A549 (cell line): ENCODE data around the gene LCNL1. TPM values are rescaled to one million over a fixed set of nuclear protein-coding genes. Genes with fewer than 3 reads are reported as not detected.

Source experiments
- ATAC-seq, 2 experiments: fragments of 200-7000 bp in 1 of 2; fragments of >200 bp in 1 of 2; cut with Nextera tagmentation in 1 of 2; cut with Tn5 transposase in 1 of 2; 3 replicates each; pipeline versions ENCODE4 v1.8.0 to v1.9.1; 2018 to 2020; ENCODE audit warnings: mild to moderate bottlenecking in 1 of 2, moderate library complexity in 1 of 2
- CTCF ChIA-PET: fragments of 300-600 bp; sonication (Branson Sonifier 250); formaldehyde crosslinking; extraction: SDS; loops from one replicate; lab custom pipeline; 2021; ENCODE audit warnings: antibody characterized with exemption, inconsistent platforms; lab: Yijun Ruan, JAX
- POLR2A ChIA-PET: fragments of 350-600 bp; formaldehyde crosslinking; extraction: SDS; loops from one replicate; lab custom pipeline; 2021; ENCODE audit warnings: antibody characterized with exemption, inconsistent platforms; lab: Yijun Ruan, JAX
- DNase-seq, 2 experiments: peaks; one replicate each; pipeline versions ENCODE4 v3.0.0 to v3.0.0-alpha.2; 2011 to 2016; ENCODE audit warnings: low read depth in 1 of 2, low spot score in 1 of 2
- FAIRE-seq: peaks from 2 replicates; lab custom pipeline; 2011; peaks lifted over from hg19 to GRCh38; lab: Jason Lieb, UNC
- H3K27ac ChIP-seq, 2 experiments: fragments of >200 bp; sonication (Bioruptor Twin); formaldehyde crosslinking; 3 replicates each; pipeline ENCODE4 v1.5.1; 2016 to 2017
- H3K4me1 ChIP-seq: fragments of >200 bp; sonication (Bioruptor Twin); formaldehyde crosslinking; 3 replicates; pipeline ENCODE4 v1.6.1; 2016
- H3K4me2 ChIP-seq: fragments of >200 bp; sonication (Bioruptor Twin); formaldehyde crosslinking; 3 replicates; pipeline ENCODE4 v1.6.1; 2016
- H3K4me3 ChIP-seq: fragments of >200 bp; sonication (Bioruptor Twin); formaldehyde crosslinking; 3 replicates; pipeline ENCODE4 v1.5.1; 2016
- H3K9me3 ChIP-seq: fragments of >200 bp; sonication (Bioruptor Twin); formaldehyde crosslinking; 3 replicates; pipeline ENCODE4 v1.6.1; 2016
- CHD2 ChIP-seq: fragments of 150-350 bp; IDR thresholded peaks from 2 replicates; pipeline ENCODE4 v1.6.1; 2014; ENCODE audit warnings: low read length; ENCODE audit not compliant: partially characterized antibody
- EHMT2 ChIP-seq: fragments of 200-600 bp; sonication (generic); IDR thresholded peaks from 2 replicates; pipeline ENCODE4 v1.6.1; 2016; ENCODE audit warnings: antibody characterized with exemption, low read depth, mild to moderate bottlenecking, moderate library complexity
- FOSL2 ChIP-seq, 2 experiments: fragments of 450-650 bp in 1 of 2; fragments of >200 bp in 1 of 2; sonication (Bioruptor Twin) in 1 of 2; formaldehyde crosslinking; IDR thresholded peaks; 2 replicates each; pipeline versions ENCODE4 v1.5.0 to v1.6.1; 2016 to 2020; ENCODE audit warnings: mild to moderate bottlenecking in 1 of 2, moderate library complexity in 1 of 2
- FOXS1 ChIP-seq: fragments of 250-450 bp; sonication (Bioruptor Pico); IDR thresholded peaks from 2 replicates; pipeline ENCODE4 v1.5.0; 2020; ENCODE audit warnings: mild to moderate bottlenecking, moderate library complexity
- HDAC2 ChIP-seq: fragments of 200-600 bp; sonication (generic); IDR thresholded peaks from 2 replicates; pipeline ENCODE4 v1.6.1; 2016
- HEYL ChIP-seq: fragments of 250-450 bp; sonication (Bioruptor Pico); IDR thresholded peaks from 2 replicates; pipeline ENCODE4 v1.8.0; 2021; ENCODE audit warnings: mild to moderate bottlenecking, moderate library complexity
- JUNB ChIP-seq: fragments of >200 bp; sonication (Bioruptor Twin); formaldehyde crosslinking; IDR thresholded peaks from 2 replicates; pipeline ENCODE4 v1.6.1; 2016
- MAZ ChIP-seq: fragments of 150-350 bp; IDR thresholded peaks from 2 replicates; pipeline ENCODE4 v1.6.1; 2014; ENCODE audit warnings: antibody characterized with exemption, low read depth, low read length, borderline replicate concordance
- NFE2L2 ChIP-seq: fragments of 150-350 bp; conservative IDR thresholded peaks from 2 replicates; pipeline ENCODE4 v1.6.1; 2014; ENCODE audit warnings: low read length
- NPAS2 ChIP-seq: fragments of 250-450 bp; sonication (Bioruptor Pico); IDR thresholded peaks from 2 replicates; pipeline ENCODE4 v1.8.0; 2022; ENCODE audit warnings: mild to moderate bottlenecking, moderate library complexity, borderline replicate concordance
- RARB ChIP-seq: fragments of 250-450 bp; sonication (Bioruptor Pico); IDR thresholded peaks from 2 replicates; pipeline ENCODE4 v1.8.0; 2021; ENCODE audit warnings: mild to moderate bottlenecking, moderate library complexity
- RCOR1 ChIP-seq: fragments of 150-350 bp; IDR thresholded peaks from 2 replicates; pipeline ENCODE4 v1.6.1; 2014; ENCODE audit warnings: antibody characterized with exemption, low read length, low read depth
- RNF2 ChIP-seq: fragments of 200-600 bp; sonication (generic); IDR thresholded peaks from 2 replicates; pipeline ENCODE4 v1.6.1; 2016; ENCODE audit warnings: low read depth, mild to moderate bottlenecking, antibody characterized with exemption, moderate library complexity, borderline replicate concordance
- SMC3 ChIP-seq: fragments of >200 bp; sonication (Bioruptor Twin); formaldehyde crosslinking; IDR thresholded peaks from 3 replicates; pipeline ENCODE4 v1.6.1; 2018; ENCODE audit warnings: inconsistent platforms
- SREBF2 ChIP-seq: fragments of 450-650 bp; IDR thresholded peaks from 2 replicates; pipeline ENCODE4 v1.6.1; 2014; ENCODE audit warnings: mild to moderate bottlenecking, moderate library complexity
- ZC3H11A ChIP-seq: fragments of 450-650 bp; IDR thresholded peaks from 2 replicates; pipeline ENCODE4 v1.6.1; 2014; ENCODE audit warnings: antibody characterized with exemption, mild to moderate bottlenecking
- WGBS: methylation state at CpG from one replicate; pipeline ENCODE4 v1.1.6; 2017; ENCODE audit errors: missing lambda C conversion rate; 5-methylcytosine and 5-hydroxymethylcytosine counted together
- polyA plus RNA-seq, 4 experiments: library from polyadenylated mRNA; depleted of rRNA in 3 of 4; stranded (reverse); fragments of >200 nt; fragmentation: RNase III in 1 of 4; extraction: RNeasy Plus Mini Kit Qiagen cat#74134 plus additional on column Dnase treatment in 1 of 4; gene quantifications; 2 replicates in 3 of 4; 3 replicates in 1 of 4; pipeline ENCODE4 v1.2.3, GENCODE V29; 2011 to 2017
- TF ChIP-seq, protein P1 (sequence below): fragments of 250-450 bp; sonication (Bioruptor Pico); IDR thresholded peaks from 2 replicates; pipeline ENCODE4 v1.5.0; 2020; ENCODE audit warnings: low read depth, mild to moderate bottlenecking, moderate library complexity
- TF ChIP-seq, protein P2 (sequence below): fragments of >200 bp; sonication (Bioruptor Twin); formaldehyde crosslinking; IDR thresholded peaks from 2 replicates; pipeline ENCODE4 v1.6.1; 2016
- TF ChIP-seq, protein P3 (sequence below): fragments of 250-450 bp; sonication (Bioruptor Pico); IDR thresholded peaks from 2 replicates; pipeline ENCODE4 v1.5.0; 2021; ENCODE audit warnings: mild to moderate bottlenecking, moderate library complexity, borderline replicate concordance
- TF ChIP-seq, protein P4 (sequence below): fragments of 150-350 bp; IDR thresholded peaks from 2 replicates; pipeline ENCODE4 v1.6.1; 2014; ENCODE audit warnings: low read depth, mild to moderate bottlenecking, low read length
- TF ChIP-seq, protein P5 (sequence below): IDR thresholded peaks from 2 replicates; pipeline ENCODE4 v1.6.1; 2012; ENCODE audit warnings: low read depth, borderline replicate concordance

LCNL1 gene
- polyA plus RNA-seq, 2 of the 4 experiments (the other 2 are of a cell fraction) = 0.08 to 0.19 TPM

DNA sequence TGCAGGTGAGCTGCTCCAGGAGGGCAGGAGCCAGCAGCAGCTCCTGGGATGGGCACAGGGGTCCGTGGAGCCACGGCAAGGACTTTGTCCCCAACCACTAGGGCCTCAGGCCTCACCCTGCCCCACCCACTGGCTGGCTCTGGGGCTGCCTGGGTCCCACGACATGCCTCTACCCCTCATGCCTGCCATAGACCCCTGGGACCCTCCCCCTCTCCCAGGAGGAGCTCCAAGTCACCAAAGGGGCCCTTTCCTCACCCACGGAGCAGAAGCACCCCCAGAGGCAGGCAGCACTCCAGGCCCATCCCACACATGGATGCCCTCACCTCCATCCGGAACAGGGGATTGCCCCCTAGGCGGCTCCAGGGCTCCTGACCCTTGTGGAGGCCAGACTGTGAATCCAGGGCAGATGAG is 38.8 kb downstream of the LCNL1 start:
- H3K4me2 ChIP-seq = no peak overlapping the region
- 79% methylated on average over 3 of the region's 6 CpGs for WGBS
- TF ChIP-seq, protein P1, sequence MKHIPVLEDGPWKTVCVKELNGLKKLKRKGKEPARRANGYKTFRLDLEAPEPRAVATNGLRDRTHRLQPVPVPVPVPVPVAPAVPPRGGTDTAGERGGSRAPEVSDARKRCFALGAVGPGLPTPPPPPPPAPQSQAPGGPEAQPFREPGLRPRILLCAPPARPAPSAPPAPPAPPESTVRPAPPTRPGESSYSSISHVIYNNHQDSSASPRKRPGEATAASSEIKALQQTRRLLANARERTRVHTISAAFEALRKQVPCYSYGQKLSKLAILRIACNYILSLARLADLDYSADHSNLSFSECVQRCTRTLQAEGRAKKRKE (CRISPR knock-in tag) = no peak
- no peak for TF ChIP-seq EHMT2
- TF ChIP-seq, protein P2, sequence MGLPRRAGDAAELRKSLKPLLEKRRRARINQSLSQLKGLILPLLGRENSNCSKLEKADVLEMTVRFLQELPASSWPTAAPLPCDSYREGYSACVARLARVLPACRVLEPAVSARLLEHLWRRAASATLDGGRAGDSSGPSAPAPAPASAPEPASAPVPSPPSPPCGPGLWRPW = no peak
- TF ChIP-seq HEYL (CRISPR knock-in tag) = no peak
- no peak for TF ChIP-seq RCOR1
- TF ChIP-seq HDAC2 = no peak
- TF ChIP-seq, protein P3, sequence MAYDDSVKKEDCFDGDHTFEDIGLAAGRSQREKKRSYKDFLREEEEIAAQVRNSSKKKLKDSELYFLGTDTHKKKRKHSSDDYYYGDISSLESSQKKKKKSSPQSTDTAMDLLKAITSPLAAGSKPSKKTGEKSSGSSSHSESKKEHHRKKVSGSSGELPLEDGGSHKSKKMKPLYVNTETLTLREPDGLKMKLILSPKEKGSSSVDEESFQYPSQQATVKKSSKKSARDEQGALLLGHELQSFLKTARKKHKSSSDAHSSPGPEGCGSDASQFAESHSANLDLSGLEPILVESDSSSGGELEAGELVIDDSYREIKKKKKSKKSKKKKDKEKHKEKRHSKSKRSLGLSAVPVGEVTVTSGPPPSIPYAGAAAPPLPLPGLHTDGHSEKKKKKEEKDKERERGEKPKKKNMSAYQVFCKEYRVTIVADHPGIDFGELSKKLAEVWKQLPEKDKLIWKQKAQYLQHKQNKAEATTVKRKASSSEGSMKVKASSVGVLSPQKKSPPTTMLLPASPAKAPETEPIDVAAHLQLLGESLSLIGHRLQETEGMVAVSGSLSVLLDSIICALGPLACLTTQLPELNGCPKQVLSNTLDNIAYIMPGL (CRISPR knock-in tag) = no peak
- no peak for TF ChIP-seq FOXS1 (CRISPR knock-in tag)
- no peak for TF ChIP-seq RNF2
- no peak for TF ChIP-seq SREBF2
- TF ChIP-seq, protein P4, sequence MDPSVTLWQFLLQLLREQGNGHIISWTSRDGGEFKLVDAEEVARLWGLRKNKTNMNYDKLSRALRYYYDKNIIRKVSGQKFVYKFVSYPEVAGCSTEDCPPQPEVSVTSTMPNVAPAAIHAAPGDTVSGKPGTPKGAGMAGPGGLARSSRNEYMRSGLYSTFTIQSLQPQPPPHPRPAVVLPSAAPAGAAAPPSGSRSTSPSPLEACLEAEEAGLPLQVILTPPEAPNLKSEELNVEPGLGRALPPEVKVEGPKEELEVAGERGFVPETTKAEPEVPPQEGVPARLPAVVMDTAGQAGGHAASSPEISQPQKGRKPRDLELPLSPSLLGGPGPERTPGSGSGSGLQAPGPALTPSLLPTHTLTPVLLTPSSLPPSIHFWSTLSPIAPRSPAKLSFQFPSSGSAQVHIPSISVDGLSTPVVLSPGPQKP = no peak
- DNase-seq = no peak
- no peak overlapping the region for H3K27ac ChIP-seq
- ATAC-seq = peak; percentile 6 to 32; a peak in 4 of 6 replicates
- ChIA-PET POLR2A (interaction anchor here (1.0 kb wide), 1 partner anchor 29 kb away, joined by 3 read pairs; the partner anchor contains the start of gene PAXX), CTCF (interaction anchor here (0.8 to 20.4 kb wide), 10 partner anchors 9 to 250 kb away, joined by 3 to 282 read pairs (median 10); partner anchors contain the start of genes ABCA2, C8G, CLIC3 and FBXW5)
- H3K4me1 ChIP-seq = peaks cover 11% of the 10 kb centered on the region; the same call in 2 of the 3 replicates
- no peak overlapping the region for H3K4me3 ChIP-seq
- FAIRE-seq = no peak
- no peaks in the 10 kb centered on the region for H3K9me3 ChIP-seq

DNA sequence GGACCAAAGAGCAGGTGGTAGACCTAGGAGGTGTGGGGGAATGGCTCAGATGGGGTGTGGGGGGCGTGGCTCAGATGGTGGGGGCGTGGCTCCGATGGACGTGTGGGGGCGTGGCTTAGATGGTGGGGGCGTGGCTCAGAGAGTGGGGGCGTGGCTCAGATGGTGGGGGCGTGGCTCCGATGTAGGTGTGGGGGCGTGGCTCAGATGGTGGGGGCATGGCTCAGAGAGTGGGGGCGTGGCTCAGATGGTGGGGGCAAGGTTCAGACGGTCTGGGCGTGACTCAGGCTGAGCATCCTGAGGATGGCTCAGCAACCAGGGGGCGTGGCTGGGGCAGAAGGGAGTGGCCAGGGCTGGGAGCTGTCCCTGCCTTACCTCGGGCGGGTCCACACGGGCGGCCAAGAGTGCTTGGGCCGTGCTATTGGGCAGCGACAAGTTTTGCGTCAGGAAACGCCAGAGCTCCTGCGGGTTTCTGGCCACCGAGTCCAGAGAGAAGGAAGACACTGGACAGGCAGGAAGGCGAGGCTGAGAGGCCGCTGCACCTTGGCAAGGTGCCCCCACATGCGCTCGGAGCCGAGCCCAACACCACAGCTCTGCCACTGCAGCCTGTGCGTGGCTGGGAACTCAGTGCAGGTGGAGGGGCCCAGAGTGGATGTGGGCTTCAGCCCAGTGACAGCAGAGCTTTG is 39.3 kb downstream of the LCNL1 start:
- CTCF ChIA-PET = interaction anchor here (1.1 to 20.4 kb wide), 11 partner anchors 8 to 251 kb away, joined by 3 to 282 read pairs (median 10); partner anchors contain the start of genes ABCA2, C8G, CLIC3 and FBXW5
- peak; percentile 54 to 94 for DNase-seq
- peak; percentile 53 to 89 for ATAC-seq
- POLR2A ChIA-PET = interaction anchor here (0.6 kb wide), 1 partner anchor 31 kb away, joined by 6 read pairs; no protein-coding TSS in a partner anchor
- H3K4me1 ChIP-seq = peaks cover 16% of the 10 kb centered on the region
- H3K4me2 ChIP-seq = 0 out of 3 replicates have a peak overlapping the region, but pooled peaks have one; percentile 9
- no peaks in the 10 kb centered on the region for H3K9me3 ChIP-seq
- peak overlapping the region in 1 of 2 experiments; percentile 34; a peak in 2 of 6 replicates for H3K27ac ChIP-seq
- no peak for FAIRE-seq
- H3K4me3 ChIP-seq = no peak overlapping the region
- WGBS = 62% methylated on average over 17 of the region's 30 CpGs
- TF ChIP-seq SREBF2 (no peak), NPAS2 (CRISPR knock-in tag) (no peak), MAZ (0 out of 2 replicates have a peak, but pooled peaks have one; percentile 50), JUNB (no peak), FOSL2 (IDR thresholded peaks at IDR 0.05) (no peak), FOSL2 (CRISPR knock-in tag; IDR thresholded peaks at IDR 0.05) (peak; percentile 35), CHD2 (no peak), NFE2L2 (no peak), RARB (CRISPR knock-in tag) (no peak), ZC3H11A (no peak), RCOR1 (no peak), SMC3 (no peak)
- TF ChIP-seq, protein P5, sequence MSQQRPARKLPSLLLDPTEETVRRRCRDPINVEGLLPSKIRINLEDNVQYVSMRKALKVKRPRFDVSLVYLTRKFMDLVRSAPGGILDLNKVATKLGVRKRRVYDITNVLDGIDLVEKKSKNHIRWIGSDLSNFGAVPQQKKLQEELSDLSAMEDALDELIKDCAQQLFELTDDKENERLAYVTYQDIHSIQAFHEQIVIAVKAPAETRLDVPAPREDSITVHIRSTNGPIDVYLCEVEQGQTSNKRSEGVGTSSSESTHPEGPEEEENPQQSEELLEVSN = no peak
- TF ChIP-seq, protein P1 (CRISPR knock-in tag) = no peak
- TF ChIP-seq, all 56 proteins: peak for 2
